Mesendoderm (in vitro differentiated cells): ENCODE measurements around the gene NLK.
"Not testable (repeated sequence)": the region's sequence is repeated elsewhere in the genome, so short reads cannot be mapped to it uniquely, and the experiment has no call there.

ENCODE experiments used
- DNase-seq: peaks from one replicate; pipeline ENCODE4 v3.0.0; 2013
- H2AK5ac ChIP-seq: 2 replicates; pipeline ENCODE4 v1.6.1; 2013; ENCODE audit warnings: low read length, inconsistent platforms
- H2BK120ac ChIP-seq: 2 replicates; pipeline ENCODE4 v1.6.1; 2013; ENCODE audit warnings: low read depth, mild to moderate bottlenecking, low read length, moderate library complexity, mixed read lengths
- H2BK15ac ChIP-seq: replicated peaks from 2 replicates; pipeline ENCODE4 v1.6.1; 2013; ENCODE audit warnings: low read depth, mild to moderate bottlenecking, moderate library complexity
- H2BK5ac ChIP-seq: 2 replicates; pipeline ENCODE4 v1.6.1; 2013; ENCODE audit warnings: low read length, inconsistent platforms
- H3K18ac ChIP-seq: 2 replicates; pipeline ENCODE4 v1.6.1; 2013; ENCODE audit warnings: mild to moderate bottlenecking, low read length, mixed read lengths
- H3K23ac ChIP-seq: one replicate; pipeline ENCODE4 v1.6.1; 2013; ENCODE audit warnings: low read length
- H3K27ac ChIP-seq: 2 replicates; pipeline ENCODE4 v1.5.1; 2013; ENCODE audit warnings: low read depth, mild to moderate bottlenecking, inconsistent platforms, low read length, moderate library complexity
- H3K27me3 ChIP-seq: 2 replicates; pipeline ENCODE4 v1.6.1; 2013; ENCODE audit warnings: low read length, control low read depth, mild to moderate bottlenecking, inconsistent platforms; ENCODE audit not compliant: insufficient read depth, poor library complexity
- H3K36me3 ChIP-seq: 2 replicates; pipeline ENCODE4 v1.6.1; 2013; ENCODE audit warnings: low read length, inconsistent platforms; ENCODE audit not compliant: control insufficient read depth, insufficient read depth
- H3K4ac ChIP-seq: one replicate; pipeline ENCODE4 v1.6.1; 2013; ENCODE audit warnings: low read depth, mild to moderate bottlenecking, low read length, moderate library complexity
- H3K4me1 ChIP-seq: 2 replicates; pipeline ENCODE4 v1.6.1; 2013; ENCODE audit warnings: low read depth, low read length, inconsistent platforms; ENCODE audit not compliant: control insufficient read depth
- H3K4me2 ChIP-seq: 2 replicates; pipeline ENCODE4 v1.6.1; 2013; ENCODE audit warnings: low read length
- H3K4me3 ChIP-seq: 2 replicates; pipeline ENCODE4 v1.5.1; 2013; ENCODE audit warnings: mild to moderate bottlenecking, low read length
- H3K56ac ChIP-seq: one replicate; pipeline ENCODE4 v1.6.1; 2013; ENCODE audit warnings: low read length
- H3K79me1 ChIP-seq: 2 replicates; pipeline ENCODE4 v1.6.1; 2013; ENCODE audit warnings: low read length, inconsistent platforms
- H3K79me2 ChIP-seq: 2 replicates; pipeline ENCODE4 v1.6.1; 2013; ENCODE audit warnings: mild to moderate bottlenecking, low read length; ENCODE audit not compliant: control insufficient read depth, insufficient read depth
- H3K9ac ChIP-seq: 2 replicates; pipeline ENCODE4 v1.6.1; 2013; ENCODE audit warnings: low read length, inconsistent platforms
- H4K5ac ChIP-seq: one replicate; pipeline ENCODE4 v1.6.1; 2013; ENCODE audit warnings: low read length
- H4K8ac ChIP-seq: one replicate; pipeline ENCODE4 v1.6.1; 2013; ENCODE audit warnings: low read depth, mild to moderate bottlenecking, control low read depth, low read length, moderate library complexity
- WGBS: extraction: QIAGEN DNeasy Blood & Tissue Kit; methylation state at CpG from one replicate; pipeline ENCODE4 v1.1.7; 2013; ENCODE audit warnings: low lambda C conversion rate, missing lambda C conversion rate; ENCODE audit not compliant: insufficient coverage; ENCODE audit errors: extremely low coverage; 5-methylcytosine and 5-hydroxymethylcytosine counted together

Gene NLK

DNA sequence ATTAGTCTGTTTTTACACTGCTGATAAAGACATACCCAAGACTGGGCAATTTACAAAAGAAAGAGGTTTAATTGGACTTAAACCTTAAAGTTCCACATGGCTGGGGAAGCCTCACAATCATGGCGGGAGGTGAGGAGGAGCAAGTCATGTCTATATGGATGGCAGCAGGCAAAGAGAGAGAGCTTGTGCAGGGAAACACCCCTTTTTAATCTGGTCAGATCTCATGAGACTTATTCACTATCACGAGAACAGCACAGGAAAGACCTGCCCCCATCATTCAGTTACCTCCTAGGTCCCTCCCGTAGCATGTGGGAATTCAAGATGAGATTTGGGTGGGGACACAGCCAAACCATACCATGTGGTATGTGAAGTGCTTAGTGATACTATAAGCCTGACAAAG, 144.0 kb downstream of the NLK start:
- not testable (repeated sequence) for H3K4me3 ChIP-seq, H3K9ac ChIP-seq, H3K56ac ChIP-seq, H2BK120ac ChIP-seq, H3K27ac ChIP-seq, H3K36me3 ChIP-seq, H4K5ac ChIP-seq, H2BK5ac ChIP-seq, DNase-seq, H3K18ac ChIP-seq, H3K4ac ChIP-seq, H4K8ac ChIP-seq, H3K23ac ChIP-seq, H2BK15ac ChIP-seq, H3K79me2 ChIP-seq, H2AK5ac ChIP-seq, H3K4me1 ChIP-seq, H3K79me1 ChIP-seq, H3K4me2 ChIP-seq, H3K27me3 ChIP-seq
- no CpG with 5 or more reads among the region's 3 CpGs for WGBS

DNA sequence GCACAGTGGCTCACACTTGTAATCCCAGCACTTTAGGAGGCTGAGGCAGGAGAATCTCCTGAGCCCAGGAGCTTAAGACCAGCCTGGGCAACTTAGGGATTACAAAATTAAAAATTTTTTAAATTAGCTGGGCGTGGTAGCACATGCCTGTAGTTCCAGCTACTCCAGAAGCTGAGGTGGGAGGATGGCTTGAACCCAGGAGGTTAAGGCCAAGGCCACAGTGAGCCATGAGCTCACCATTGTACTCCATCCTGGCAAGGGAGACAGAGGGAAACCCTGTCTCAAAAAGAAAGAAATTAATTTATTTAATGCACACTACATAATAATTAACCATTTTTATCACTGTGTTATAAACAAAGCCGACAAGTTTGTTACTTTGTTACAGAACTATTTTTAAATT, 145.5 kb downstream of the NLK start:
- Histone ChIP-seq H2AK5ac (no peak overlapping the region), H4K5ac (no peak overlapping the region), H3K36me3 (no peaks in the 10 kb centered on the region), H3K9ac (no peak overlapping the region), H3K4me3 (no peak overlapping the region), H3K4me1 (no peaks in the 10 kb centered on the region), H2BK120ac (no peak overlapping the region), H2BK15ac (no peak overlapping the region), H3K79me1 (no peaks in the 10 kb centered on the region), H3K56ac (no peak overlapping the region), H3K27me3 (no peaks in the 10 kb centered on the region), H3K4ac (no peak overlapping the region), H2BK5ac (no peak overlapping the region), H3K79me2 (no peaks in the 10 kb centered on the region), H3K27ac (no peak overlapping the region), H3K4me2 (no peak overlapping the region), H3K23ac (no peak overlapping the region), H4K8ac (no peak overlapping the region), H3K18ac (no peak overlapping the region)
- DNase-seq = no peak
- WGBS = no CpG with 5 or more reads among the region's 2 CpGs

DNA sequence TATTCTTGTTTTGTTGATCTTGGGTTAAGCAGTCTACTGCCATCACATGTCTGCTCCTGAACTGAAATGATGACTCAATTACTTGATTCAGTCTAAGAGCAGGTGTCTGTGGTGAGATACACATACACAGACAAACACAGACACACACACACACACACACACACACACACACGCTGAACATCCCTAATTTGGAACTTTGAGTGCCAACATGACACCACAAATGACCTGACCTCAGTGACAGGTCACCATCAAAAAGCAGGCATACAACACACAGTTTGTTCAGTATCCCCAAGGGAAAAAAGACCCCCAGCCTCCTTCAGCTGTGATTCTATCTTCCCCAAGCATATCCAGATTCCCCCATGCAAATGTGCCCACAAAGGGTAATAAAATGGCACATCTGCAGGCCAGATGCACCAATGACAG, 146.4 kb downstream of the NLK start:
- WGBS = no CpG with 5 or more reads among the region's 1 CpG
- no peak overlapping the region for H2BK15ac ChIP-seq
- H3K79me1 ChIP-seq = no peaks in the 10 kb centered on the region
- H3K4me2 ChIP-seq = no peak overlapping the region
- no peak overlapping the region for H4K8ac ChIP-seq
- H3K4me3 ChIP-seq = no peak overlapping the region
- H3K9ac ChIP-seq = no peak overlapping the region
- H3K79me2 ChIP-seq = no peaks in the 10 kb centered on the region
- no peak overlapping the region for H3K18ac ChIP-seq
- H3K23ac ChIP-seq = no peak overlapping the region
- no peak overlapping the region for H2AK5ac ChIP-seq
- no peak for DNase-seq
- H3K36me3 ChIP-seq = no peaks in the 10 kb centered on the region
- H3K27ac ChIP-seq = no peak overlapping the region
- no peaks in the 10 kb centered on the region for H3K4me1 ChIP-seq
- no peak overlapping the region for H3K4ac ChIP-seq
- no peaks in the 10 kb centered on the region for H3K27me3 ChIP-seq
- H4K5ac ChIP-seq = no peak overlapping the region
- H2BK120ac ChIP-seq = no peak overlapping the region
- no peak overlapping the region for H3K56ac ChIP-seq
- no peak overlapping the region for H2BK5ac ChIP-seq

- no peak overlapping the region for H2BK120ac ChIP-seq
- no peak overlapping the region for H3K18ac ChIP-seq
- no peak for DNase-seq
- H3K4me2 ChIP-seq = no peak overlapping the region
- no peak overlapping the region for H3K23ac ChIP-seq
- H3K9ac ChIP-seq = no peak overlapping the region
- H3K4ac ChIP-seq = no peak overlapping the region
- no CpG with 5 or more reads among the region's 5 CpGs for WGBS
- H2AK5ac ChIP-seq = no peak overlapping the region
- no peak overlapping the region for H3K27ac ChIP-seq
- H2BK15ac ChIP-seq = no peak overlapping the region
- no peak overlapping the region for H2BK5ac ChIP-seq
- H3K79me2 ChIP-seq = no peaks in the 10 kb centered on the region
- H3K27me3 ChIP-seq = no peaks in the 10 kb centered on the region
- H3K4me1 ChIP-seq = no peaks in the 10 kb centered on the region
- H4K8ac ChIP-seq = no peak overlapping the region
- no peaks in the 10 kb centered on the region for H3K79me1 ChIP-seq
- no peak overlapping the region for H4K5ac ChIP-seq
- no peak overlapping the region for H3K4me3 ChIP-seq
- no peaks in the 10 kb centered on the region for H3K36me3 ChIP-seq
- no peak overlapping the region for H3K56ac ChIP-seq
These were observed 147.2 kb downstream of the NLK start for GRCh38 chr17:28189667-28190066.

DNA sequence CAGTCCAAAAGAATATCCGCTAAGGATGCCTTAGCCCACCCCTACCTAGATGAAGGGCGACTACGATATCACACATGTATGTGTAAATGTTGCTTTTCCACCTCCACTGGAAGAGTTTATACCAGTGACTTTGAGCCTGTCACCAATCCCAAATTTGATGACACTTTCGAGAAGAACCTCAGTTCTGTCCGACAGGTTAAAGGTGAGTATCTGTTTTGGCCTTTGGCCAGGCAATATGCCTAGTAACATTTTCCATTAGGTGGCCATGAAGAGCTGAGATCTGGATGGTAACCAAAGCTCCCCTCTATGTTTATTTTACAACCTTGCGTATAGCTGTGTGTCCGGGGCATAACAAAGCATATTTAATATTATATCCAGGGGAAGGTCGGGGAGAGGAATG, 148.5 kb downstream of the NLK start:
- H3K36me3 ChIP-seq = no peaks in the 10 kb centered on the region
- no peaks in the 10 kb centered on the region for H3K79me1 ChIP-seq
- no peak overlapping the region for H3K9ac ChIP-seq

DNA sequence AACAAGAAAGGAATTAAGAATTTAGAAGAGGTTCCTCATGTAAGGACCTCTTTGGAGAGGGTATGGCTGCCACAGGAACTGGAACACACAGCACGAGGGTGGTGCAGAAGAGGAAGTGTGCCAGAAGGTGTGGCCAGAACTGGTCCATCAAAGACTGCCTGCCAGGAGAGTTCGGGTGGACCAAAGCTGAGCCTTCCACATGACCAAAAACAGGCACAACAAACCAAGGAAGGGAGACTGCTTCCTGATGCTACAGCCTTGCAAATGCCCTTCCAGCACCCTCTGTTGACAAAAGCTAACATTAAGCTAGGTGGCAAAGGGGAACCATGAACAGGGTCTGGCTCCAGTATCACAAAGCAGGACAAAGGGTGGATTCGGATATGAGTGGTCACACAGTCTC, 150.8 kb downstream of the NLK start:
- Histone ChIP-seq H3K4me1 (no peaks in the 10 kb centered on the region), H3K79me2 (no peaks in the 10 kb centered on the region), H3K36me3 (no peaks in the 10 kb centered on the region), H3K4me3 (no peak overlapping the region), H3K56ac (no peak overlapping the region), H3K4me2 (no peak overlapping the region), H2BK5ac (no peak overlapping the region), H3K4ac (no peak overlapping the region), H3K18ac (no peak overlapping the region), H4K8ac (no peak overlapping the region), H3K23ac (no peak overlapping the region), H3K79me1 (no peaks in the 10 kb centered on the region), H2BK15ac (no peak overlapping the region), H3K9ac (no peak overlapping the region), H4K5ac (no peak overlapping the region), H2BK120ac (no peak overlapping the region), H3K27me3 (no peaks in the 10 kb centered on the region), H2AK5ac (no peak overlapping the region), H3K27ac (no peak overlapping the region)
- peak; percentile 47 for DNase-seq
- WGBS = no CpG with 5 or more reads among the region's 3 CpGs

More for the DNA sequence above, 148.5 kb downstream of the NLK start:
- no peak overlapping the region for H3K18ac ChIP-seq
- no peaks in the 10 kb centered on the region for H3K4me1 ChIP-seq
- H2AK5ac ChIP-seq = no peak overlapping the region
- no peak overlapping the region for H3K4me3 ChIP-seq
- no peak overlapping the region for H3K4me2 ChIP-seq
- no peak overlapping the region for H3K56ac ChIP-seq
- WGBS = no CpG with 5 or more reads among the region's 8 CpGs
- no peak overlapping the region for H2BK5ac ChIP-seq
- no peaks in the 10 kb centered on the region for H3K79me2 ChIP-seq
- H3K4ac ChIP-seq = no peak overlapping the region
- H3K27me3 ChIP-seq = no peaks in the 10 kb centered on the region
- H4K8ac ChIP-seq = no peak overlapping the region
- H3K23ac ChIP-seq = no peak overlapping the region
- H2BK15ac ChIP-seq = no peak overlapping the region
- no peak overlapping the region for H2BK120ac ChIP-seq
- H3K27ac ChIP-seq = no peak overlapping the region
- H4K5ac ChIP-seq = no peak overlapping the region
- no peak for DNase-seq
